SIG-M5 (cell line): ENCODE measurements around the gene ME2.
"Not testable (repeated sequence)": the region's sequence is repeated elsewhere in the genome, so short reads cannot be mapped to it uniquely, and the experiment has no call there.

Source experiments
- DNase-seq: peaks from one replicate; lab custom pipeline; 2025; lab: John Stamatoyannopoulos, UW

The ME2 gene

GRCh38 chr18:50924372-50924771 is 45.5 kb downstream of the ME2 start:
- DNase-seq = no peak

- DNase-seq = no peak
Observed at GRCh38 chr18:50926521-50926920, 47.6 kb downstream of the ME2 start.

GRCh38 chr18:50928551-50928950 is 49.6 kb downstream of the ME2 start:
- no peak for DNase-seq

- DNase-seq = no peak
Observed at GRCh38 chr18:50933684-50934083, 54.8 kb downstream of the ME2 start.

GRCh38 chr18:50934545-50935211 is 55.8 kb downstream of the ME2 start:
- DNase-seq = no peak

- DNase-seq = no peak
Observed at GRCh38 chr18:50935493-50936191, 56.7 kb downstream of the ME2 start.

GRCh38 chr18:50937183-50937582 is 58.3 kb downstream of the ME2 start:
- DNase-seq = no peak

GRCh38 chr18:50938912-50939311 is 60.0 kb downstream of the ME2 start:
- DNase-seq = no peak

- no peak for DNase-seq
Observed at GRCh38 chr18:50944245-50944932, 65.5 kb downstream of the ME2 start.

- not testable (repeated sequence) for DNase-seq
Observed at GRCh38 chr18:50945918-50946317, 67.0 kb downstream of the ME2 start.

- DNase-seq = no peak
Observed at GRCh38 chr18:50947899-50948298, 69.0 kb downstream of the ME2 start.

GRCh38 chr18:50949185-50949584 is 70.3 kb downstream of the ME2 start:
- DNase-seq = no peak

- no peak for DNase-seq
Observed at GRCh38 chr18:50950626-50951025, 71.7 kb downstream of the ME2 start.

GRCh38 chr18:50953822-50954221 is 74.9 kb downstream of the ME2 start:
- DNase-seq = no peak

- no peak for DNase-seq
Observed at GRCh38 chr18:50955253-50955652, 76.3 kb downstream of the ME2 start.

- DNase-seq = no peak
Observed at GRCh38 chr18:50956116-50956515, 77.2 kb downstream of the ME2 start.

- no peak for DNase-seq
Observed at GRCh38 chr18:50961974-50962373, 83.1 kb downstream of the ME2 start.

GRCh38 chr18:50967714-50968661 is 89.1 kb downstream of the ME2 start, which contains the start of gene ELAC1:
TSS of gene ELAC1 (plus strand) at chr18:50968040. CDS start at chr18:50974405, 6,365 bp downstream.
- no peak for DNase-seq

GRCh38 chr18:50969448-50969847 is 90.5 kb downstream of the ME2 start:
- no peak for DNase-seq

GRCh38 chr18:50970006-50970405 is 91.1 kb downstream of the ME2 start:
- DNase-seq = no peak

- not testable (repeated sequence) for DNase-seq
Observed at GRCh38 chr18:50972404-50972803, 93.5 kb downstream of the ME2 start.
